ENCODE measurements around the gene CAPZB.

The CAPZB gene

GRCh38 chr1:19405761-19406487 lies 79.4 kb downstream of the CAPZB start:
- no peak for DNase-seq (ENCODE audit: low spot score)

- no peak for DNase-seq (ENCODE audit: low spot score)
Observed at GRCh38 chr1:19405195-19405760, 80.1 kb downstream of the CAPZB start.

- no peak for DNase-seq (ENCODE audit: low spot score)
Observed at GRCh38 chr1:19404748-19405147, 80.6 kb downstream of the CAPZB start.

GRCh38 chr1:19403256-19403655 lies 82.1 kb downstream of the CAPZB start:
- DNase-seq (ENCODE audit: low spot score): no peak

- no peak for DNase-seq (ENCODE audit: low spot score)
Observed at GRCh38 chr1:19402031-19402813, 83.1 kb downstream of the CAPZB start.

GRCh38 chr1:19401535-19401889 lies 83.8 kb downstream of the CAPZB start:
- no peak for DNase-seq (ENCODE audit: low spot score)

- no peak for DNase-seq (ENCODE audit: low spot score)
Observed at GRCh38 chr1:19400875-19401534, 84.3 kb downstream of the CAPZB start.

- DNase-seq (ENCODE audit: low spot score): no peak
Observed at GRCh38 chr1:19400192-19400611, 85.1 kb downstream of the CAPZB start.

GRCh38 chr1:19398309-19398760 lies 87.0 kb downstream of the CAPZB start:
- no peak for DNase-seq (ENCODE audit: low spot score)

GRCh38 chr1:19397217-19397945 lies 88.0 kb downstream of the CAPZB start:
- no peak for DNase-seq (ENCODE audit: low spot score)

GRCh38 chr1:19396280-19396679 lies 89.1 kb downstream of the CAPZB start:
- no peak for DNase-seq (ENCODE audit: low spot score)

- no peak for DNase-seq (ENCODE audit: low spot score)
Observed at GRCh38 chr1:19395678-19396192, 89.6 kb downstream of the CAPZB start.

GRCh38 chr1:19393046-19393445 lies 92.3 kb downstream of the CAPZB start:
- DNase-seq (ENCODE audit: low spot score): no peak

- no peak for DNase-seq (ENCODE audit: low spot score)
Observed at GRCh38 chr1:19392221-19392620, 93.1 kb downstream of the CAPZB start.

GRCh38 chr1:19391596-19391981 lies 93.8 kb downstream of the CAPZB start:
- no peak for DNase-seq (ENCODE audit: low spot score)

GRCh38 chr1:19390901-19391595 lies 94.3 kb downstream of the CAPZB start:
- no peak for DNase-seq (ENCODE audit: low spot score)

- DNase-seq (ENCODE audit: low spot score): no peak
Observed at GRCh38 chr1:19390166-19390850, 95.0 kb downstream of the CAPZB start.

GRCh38 chr1:19388980-19389379 lies 96.4 kb downstream of the CAPZB start:
- no peak for DNase-seq (ENCODE audit: low spot score)

GRCh38 chr1:19387045-19387467 lies 98.3 kb downstream of the CAPZB start:
- no peak for DNase-seq (ENCODE audit: low spot score)

GRCh38 chr1:19385869-19386591 lies 99.3 kb downstream of the CAPZB start:
- DNase-seq (ENCODE audit: low spot score): no peak

Data from SW480 (cell line).